ENCODE data around the gene RNF220.

DNA sequence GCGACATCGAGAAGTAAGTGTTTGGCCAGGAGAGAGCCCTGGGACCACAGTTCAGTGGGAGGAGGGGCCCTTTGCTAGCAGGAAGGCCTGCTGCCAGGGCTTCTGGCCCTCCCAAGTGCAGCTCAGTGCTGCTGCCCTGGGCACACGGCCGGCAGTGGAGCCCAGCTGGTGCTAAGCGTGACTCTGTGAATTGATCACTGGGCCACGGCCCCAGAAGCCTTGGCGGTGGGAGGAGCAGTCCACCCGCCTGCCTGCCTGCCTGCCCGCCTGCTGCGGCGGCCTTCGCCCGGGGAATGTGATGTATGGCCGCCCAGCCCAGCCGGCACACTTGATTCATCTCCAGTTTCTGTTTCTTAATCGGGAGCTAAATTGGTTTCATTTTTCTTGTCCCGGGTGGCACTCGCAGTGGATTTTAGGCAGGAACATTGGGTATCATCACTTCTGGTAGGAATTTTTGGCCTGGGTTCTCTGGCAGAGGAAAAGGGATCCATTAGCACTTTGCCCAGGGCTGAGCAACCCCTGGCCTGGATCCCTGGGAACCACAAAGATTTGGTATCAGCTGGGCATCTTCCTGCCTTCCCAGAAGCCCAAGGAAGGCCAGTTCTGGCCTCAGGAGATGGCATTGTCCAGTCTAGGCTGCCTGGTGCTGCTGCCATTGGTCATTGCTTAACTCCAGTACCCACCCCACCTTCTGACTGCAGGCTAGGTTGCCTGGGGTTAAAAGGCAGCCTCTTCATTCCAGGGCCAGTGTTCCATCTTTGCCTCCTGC, 240.6 kb downstream of the RNF220 start:
- TF ChIP-seq, protein P1, sequence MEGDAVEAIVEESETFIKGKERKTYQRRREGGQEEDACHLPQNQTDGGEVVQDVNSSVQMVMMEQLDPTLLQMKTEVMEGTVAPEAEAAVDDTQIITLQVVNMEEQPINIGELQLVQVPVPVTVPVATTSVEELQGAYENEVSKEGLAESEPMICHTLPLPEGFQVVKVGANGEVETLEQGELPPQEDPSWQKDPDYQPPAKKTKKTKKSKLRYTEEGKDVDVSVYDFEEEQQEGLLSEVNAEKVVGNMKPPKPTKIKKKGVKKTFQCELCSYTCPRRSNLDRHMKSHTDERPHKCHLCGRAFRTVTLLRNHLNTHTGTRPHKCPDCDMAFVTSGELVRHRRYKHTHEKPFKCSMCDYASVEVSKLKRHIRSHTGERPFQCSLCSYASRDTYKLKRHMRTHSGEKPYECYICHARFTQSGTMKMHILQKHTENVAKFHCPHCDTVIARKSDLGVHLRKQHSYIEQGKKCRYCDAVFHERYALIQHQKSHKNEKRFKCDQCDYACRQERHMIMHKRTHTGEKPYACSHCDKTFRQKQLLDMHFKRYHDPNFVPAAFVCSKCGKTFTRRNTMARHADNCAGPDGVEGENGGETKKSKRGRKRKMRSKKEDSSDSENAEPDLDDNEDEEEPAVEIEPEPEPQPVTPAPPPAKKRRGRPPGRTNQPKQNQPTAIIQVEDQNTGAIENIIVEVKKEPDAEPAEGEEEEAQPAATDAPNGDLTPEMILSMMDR (conservative IDR thresholded peaks at IDR 0.05; ENCODE audit: low read depth, low read length) = no peak
- TF ChIP-seq POLR2A (IDR thresholded peaks at IDR 0.05; ENCODE audit: low read depth, low read length) (no peak), RFX5 (IDR thresholded peaks at IDR 0.05; ENCODE audit: low read depth, low read length) (no peak), RAD21 (IDR thresholded peaks at IDR 0.05; ENCODE audit: low read length) (no peak), BHLHE40 (IDR thresholded peaks at IDR 0.05; ENCODE audit: low read depth, low read length) (peak; percentile 44; the same call in 1 of the 2 replicates), CHD1 (IDR thresholded peaks at IDR 0.05; ENCODE audit: low read depth, low read length) (no peak), MAFK (IDR thresholded peaks at IDR 0.05; ENCODE audit: low read depth, low read length) (no peak), FOS (IDR thresholded peaks at IDR 0.05; ENCODE audit: low read depth, low read length) (no peak), CEBPB (IDR thresholded peaks at IDR 0.05; ENCODE audit: low read depth, low read length) (no peak)
- TF ChIP-seq, protein P2, sequence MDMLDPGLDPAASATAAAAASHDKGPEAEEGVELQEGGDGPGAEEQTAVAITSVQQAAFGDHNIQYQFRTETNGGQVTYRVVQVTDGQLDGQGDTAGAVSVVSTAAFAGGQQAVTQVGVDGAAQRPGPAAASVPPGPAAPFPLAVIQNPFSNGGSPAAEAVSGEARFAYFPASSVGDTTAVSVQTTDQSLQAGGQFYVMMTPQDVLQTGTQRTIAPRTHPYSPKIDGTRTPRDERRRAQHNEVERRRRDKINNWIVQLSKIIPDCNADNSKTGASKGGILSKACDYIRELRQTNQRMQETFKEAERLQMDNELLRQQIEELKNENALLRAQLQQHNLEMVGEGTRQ (IDR thresholded peaks at IDR 0.05; ENCODE audit: low read depth, low read length) = no peak
